Renal pelvis (tissue), 12 donors: ENCODE data around the gene PIGB. TPM values are rescaled to one million over a fixed set of nuclear protein-coding genes. Genes with fewer than 3 reads are reported as not detected.
"Not testable (repeated sequence)": the region's sequence is repeated elsewhere in the genome, so short reads cannot be mapped to it uniquely, and the experiment has no call there.

Experiments
- DNase-seq: peaks from one replicate; pipeline ENCODE4 v3.0.0-alpha.2; 2013
- long read RNA-seq, 16 experiments: transcript quantifications; one replicate each; lab custom pipeline, GENCODE V29; 2026
- polyA plus RNA-seq, 3 donors: library from polyadenylated mRNA; unstranded; fragments of 120-200 nt; gene quantifications; one replicate each; pipeline ENCODE4 v1.2.1, GENCODE V29; 2013; ENCODE audit not compliant: insufficient read length in 3 of 3

Gene PIGB
- 10 to 100 TPM; 14.9 to 20.4 (median 19.1) TPM for polyA plus RNA-seq
- long read RNA-seq, donor 1, partial matches to known transcripts = 0 of 2 reads
- long read RNA-seq, donor 1, other reads (novel, unspliced or antisense) = 0 of 2 reads
- long read RNA-seq, donor 2, transcript PIGB-201 (12 exons, 2,172 nt) = major isoform, 7 of 10 reads
- long read RNA-seq, donor 2, partial matches to known transcripts = 0 of 10 reads
- long read RNA-seq, donor 2, other reads (novel, unspliced or antisense) = 0 of 10 reads
- long read RNA-seq, donor 3, partial matches to known transcripts = 38 of 41 reads
- long read RNA-seq, donor 3, other reads (novel, unspliced or antisense) = 0 of 41 reads
- long read RNA-seq, donor 4, partial matches to known transcripts = 0 of 1 reads
- long read RNA-seq, donor 4, other reads (novel, unspliced or antisense) = 0 of 1 reads
- long read RNA-seq, donor 5, partial matches to known transcripts = 12 of 15 reads
- long read RNA-seq, donor 5, other reads (novel, unspliced or antisense) = 0 of 15 reads
- long read RNA-seq, donor 6, partial matches to known transcripts = 139 of 145 reads
- long read RNA-seq, donor 6, other reads (novel, unspliced or antisense) = 5 of 145 reads
- long read RNA-seq, donor 7, partial matches to known transcripts = 99 of 102 reads
- long read RNA-seq, donor 7, other reads (novel, unspliced or antisense) = 0 of 102 reads
- long read RNA-seq, donor 8 = 0 reads
- long read RNA-seq, donor 9, partial matches to known transcripts = 85 of 89 reads
- long read RNA-seq, donor 9, other reads (novel, unspliced or antisense) = 0 of 89 reads
- long read RNA-seq, donor 10, partial matches to known transcripts = 7 of 28 reads
- long read RNA-seq, donor 10, other reads (novel, unspliced or antisense) = 19 of 28 reads
- long read RNA-seq, donor 11, partial matches to known transcripts = 31 of 56 reads
- long read RNA-seq, donor 11, other reads (novel, unspliced or antisense) = 23 of 56 reads
- long read RNA-seq, donor 12, partial matches to known transcripts = 97 of 136 reads
- long read RNA-seq, donor 12, other reads (novel, unspliced or antisense) = 36 of 136 reads
- long read RNA-seq, donor 13 = 0 reads
- long read RNA-seq, donor 14 = 0 reads
- long read RNA-seq, donor 15 = 0 reads
- long read RNA-seq, donor 16, partial matches to known transcripts = 0 of 3 reads
- long read RNA-seq, donor 16, other reads (novel, unspliced or antisense) = 0 of 3 reads

- DNase-seq = peak; percentile 93
Observed at GRCh38 chr15:55318588-55319494, at the start of gene PIGB, which contains the start of gene PIGBOS1. PIGB (plus strand) TSS chr15:55319222; CDS start chr15:55319251, 29 bp downstream. PIGBOS1 (minus strand) TSS chr15:55319123; CDS start chr15:55317792, 1,331 bp downstream.

GRCh38 chr15:55270291-55270690 is 48.7 kb upstream of the PIGB start:
- no peak for DNase-seq

GRCh38 chr15:55276324-55276723 is 42.7 kb upstream of the PIGB start:
- no peak for DNase-seq

GRCh38 chr15:55277116-55277564 is 41.9 kb upstream of the PIGB start:
- DNase-seq = no peak

- DNase-seq = no peak
Observed at GRCh38 chr15:55277715-55278114, 41.3 kb upstream of the PIGB start.

- no peak for DNase-seq
Observed at GRCh38 chr15:55279100-55279745, 39.8 kb upstream of the PIGB start.

GRCh38 chr15:55279746-55280351 is 39.2 kb upstream of the PIGB start:
- DNase-seq = no peak

GRCh38 chr15:55280589-55280988 is 38.4 kb upstream of the PIGB start:
- DNase-seq = not testable (repeated sequence)

GRCh38 chr15:55281517-55282228 is 37.3 kb upstream of the PIGB start:
- no peak for DNase-seq

- no peak for DNase-seq
Observed at GRCh38 chr15:55282284-55282833, 36.7 kb upstream of the PIGB start.

GRCh38 chr15:55283379-55284147 is 35.5 kb upstream of the PIGB start:
- no peak for DNase-seq

- no peak for DNase-seq
Observed at GRCh38 chr15:55284426-55284825, 34.6 kb upstream of the PIGB start.

GRCh38 chr15:55286442-55287189 is 32.4 kb upstream of the PIGB start:
- DNase-seq = not testable (repeated sequence)

- no peak for DNase-seq
Observed at GRCh38 chr15:55288006-55288717, 30.9 kb upstream of the PIGB start.

- DNase-seq = no peak
Observed at GRCh38 chr15:55289011-55289745, 29.8 kb upstream of the PIGB start.
